CD4-positive, alpha-beta T cell treated with Interferon alpha-2 for 1 hour (primary cell): ENCODE results near the gene CD3D.
"Not testable (repeated sequence)": the region's sequence is repeated elsewhere in the genome, so short reads cannot be mapped to it uniquely, and the experiment has no call there.

ENCODE experiments used
- DNase-seq, 2 donors: peaks; one replicate each; pipeline ENCODE4 v3.0.0-alpha.2; 2020 to 2022

Gene CD3D

GRCh38 chr11:118338637-118339061, 3.9 kb downstream of the CD3D start:
- DNase-seq, result peak; percentile 83 to 92

GRCh38 chr11:118334745-118335144, 7.8 kb downstream of the CD3D start:
- DNase-seq, result peak in 1 of 2 donors; percentile 61

GRCh38 chr11:118328745-118329144, 13.8 kb downstream of the CD3D start:
- DNase-seq, result no peak

GRCh38 chr11:118325283-118325682, 17.2 kb downstream of the CD3D start:
- no peak for DNase-seq

GRCh38 chr11:118322721-118323120, 19.8 kb downstream of the CD3D start:
- DNase-seq, result no peak

GRCh38 chr11:118321386-118322082, 21.0 kb downstream of the CD3D start:
- no peak for DNase-seq

- DNase-seq, result no peak
Observed at GRCh38 chr11:118320515-118320914, 22.0 kb downstream of the CD3D start.

- DNase-seq, result no peak
Observed at GRCh38 chr11:118319337-118319707, 23.2 kb downstream of the CD3D start.

- no peak for DNase-seq
Observed at GRCh38 chr11:118318581-118319336, 23.7 kb downstream of the CD3D start.

- no peak for DNase-seq
Observed at GRCh38 chr11:118318124-118318523, 24.4 kb downstream of the CD3D start.

- no peak for DNase-seq
Observed at GRCh38 chr11:118314988-118315411, 27.5 kb downstream of the CD3D start.

GRCh38 chr11:118313242-118313641, 29.3 kb downstream of the CD3D start:
- no peak for DNase-seq

- DNase-seq, result no peak
Observed at GRCh38 chr11:118312328-118312727, 30.2 kb downstream of the CD3D start.

GRCh38 chr11:118311518-118311917, 31.0 kb downstream of the CD3D start:
- peak in 1 of 2 donors; percentile 49 for DNase-seq

GRCh38 chr11:118310781-118311485, 31.6 kb downstream of the CD3D start:
- no peak for DNase-seq

GRCh38 chr11:118310271-118310670, 32.2 kb downstream of the CD3D start:
- no peak for DNase-seq

GRCh38 chr11:118308995-118309528, 33.4 kb downstream of the CD3D start:
- DNase-seq, result not testable (repeated sequence)

- no peak for DNase-seq
Observed at GRCh38 chr11:118306556-118306955, 35.9 kb downstream of the CD3D start.

GRCh38 chr11:118305726-118306125, 36.8 kb downstream of the CD3D start:
- DNase-seq, result peak; percentile 42 to 74

- DNase-seq, result peak; percentile 53 to 77
Observed at GRCh38 chr11:118304568-118305248, 37.8 kb downstream of the CD3D start, which contains the start of gene CD3E. Gene CD3E, plus strand, starts transcription at chr11:118304730. Its CDS starts 223 bp downstream, at chr11:118304953.

GRCh38 chr11:118304227-118304567, 38.3 kb downstream of the CD3D start:
- DNase-seq, result no peak

GRCh38 chr11:118301600-118302195, 40.8 kb downstream of the CD3D start:
- DNase-seq, result no peak
